DOHH2 (cell line): ENCODE results near the gene FGGY.

Experiments used
- EZH2phosphoT487 ChIP-seq: fragments of 200-600 bp; sonication (generic); IDR thresholded peaks from 2 replicates; pipeline ENCODE4 v1.6.1; 2017; ENCODE audit warnings: borderline replicate concordance, mild to moderate bottlenecking, antibody characterized with exemption, low read length, moderate library complexity, mixed read lengths
- TF ChIP-seq, protein P1 (sequence below): fragments of 200-600 bp; sonication (generic); IDR thresholded peaks from one replicate; pipeline ENCODE4 v1.5.1; 2014; ENCODE audit warnings: antibody characterized with exemption, mild to moderate bottlenecking, low read depth, low read length; ENCODE audit not compliant: poor library complexity, severe bottlenecking

DNA sequence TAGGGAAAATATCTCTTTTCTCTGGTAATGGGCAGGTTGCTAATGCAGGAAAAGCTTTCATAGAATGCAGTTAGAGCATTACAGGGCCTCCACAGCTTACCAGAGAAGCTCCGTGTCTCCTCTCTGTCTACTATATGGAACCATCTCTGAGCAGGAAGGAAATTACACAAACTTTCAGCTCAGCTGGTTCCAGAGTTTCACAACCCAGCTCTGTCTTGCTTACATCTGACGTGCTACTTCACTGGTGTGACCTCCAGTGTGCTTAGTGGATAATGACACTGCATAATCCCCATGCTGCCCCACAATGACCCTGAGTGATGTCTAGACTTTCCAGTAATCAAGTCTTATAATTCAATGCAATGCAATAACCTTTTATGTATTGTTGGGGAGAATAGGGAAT lies 4.3 kb upstream of the FGGY start:
- TF ChIP-seq, protein P1, sequence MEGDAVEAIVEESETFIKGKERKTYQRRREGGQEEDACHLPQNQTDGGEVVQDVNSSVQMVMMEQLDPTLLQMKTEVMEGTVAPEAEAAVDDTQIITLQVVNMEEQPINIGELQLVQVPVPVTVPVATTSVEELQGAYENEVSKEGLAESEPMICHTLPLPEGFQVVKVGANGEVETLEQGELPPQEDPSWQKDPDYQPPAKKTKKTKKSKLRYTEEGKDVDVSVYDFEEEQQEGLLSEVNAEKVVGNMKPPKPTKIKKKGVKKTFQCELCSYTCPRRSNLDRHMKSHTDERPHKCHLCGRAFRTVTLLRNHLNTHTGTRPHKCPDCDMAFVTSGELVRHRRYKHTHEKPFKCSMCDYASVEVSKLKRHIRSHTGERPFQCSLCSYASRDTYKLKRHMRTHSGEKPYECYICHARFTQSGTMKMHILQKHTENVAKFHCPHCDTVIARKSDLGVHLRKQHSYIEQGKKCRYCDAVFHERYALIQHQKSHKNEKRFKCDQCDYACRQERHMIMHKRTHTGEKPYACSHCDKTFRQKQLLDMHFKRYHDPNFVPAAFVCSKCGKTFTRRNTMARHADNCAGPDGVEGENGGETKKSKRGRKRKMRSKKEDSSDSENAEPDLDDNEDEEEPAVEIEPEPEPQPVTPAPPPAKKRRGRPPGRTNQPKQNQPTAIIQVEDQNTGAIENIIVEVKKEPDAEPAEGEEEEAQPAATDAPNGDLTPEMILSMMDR, result no peak
- TF ChIP-seq EZH2phosphoT487, result no peak
